ENCODE data around the gene MED4.
"Not testable (repeated sequence)": the region's sequence is repeated elsewhere in the genome, so short reads cannot be mapped to it uniquely, and the experiment has no call there.

MED4 gene

DNA sequence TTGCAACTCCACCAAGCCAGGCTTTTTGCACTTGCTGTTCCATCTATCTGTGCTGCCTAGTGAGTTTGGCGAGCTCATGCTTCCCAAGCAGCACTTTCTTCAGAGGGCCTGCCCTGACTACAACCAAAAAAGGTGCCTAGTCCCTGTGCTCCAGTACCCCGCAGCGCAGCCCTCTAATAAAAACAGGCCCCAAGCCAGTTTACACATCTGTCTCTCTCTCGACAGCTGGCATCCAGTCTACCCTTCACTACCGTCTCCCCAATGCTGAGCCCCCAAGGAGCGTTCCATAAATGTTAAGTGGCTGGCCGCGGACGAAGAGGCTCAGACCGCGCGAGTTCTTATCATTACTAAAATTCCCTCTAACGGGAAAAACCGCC, 512 bp downstream of the MED4 start:
- peak; percentile 2 for DNase-seq (ENCODE audit: low spot score)

DNA sequence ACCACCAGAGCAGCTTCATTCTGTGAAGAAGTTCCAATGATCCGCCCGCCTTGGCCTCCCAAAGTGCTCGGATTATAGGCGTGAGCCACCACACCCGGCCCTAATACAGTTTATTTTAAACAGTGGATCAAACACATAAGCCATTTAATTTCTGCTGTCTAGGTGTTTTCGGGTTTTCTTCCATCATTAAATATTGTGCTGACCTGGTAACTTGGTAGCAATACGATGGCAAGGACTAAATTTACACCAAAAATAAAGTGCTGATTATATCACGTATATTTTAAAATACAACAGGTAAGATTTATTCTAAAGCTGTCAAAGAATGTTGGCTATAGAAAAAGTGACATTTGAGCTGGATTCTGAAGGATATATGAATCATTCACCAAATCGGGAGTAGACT, 1.3 kb downstream of the MED4 start:
- no peak for DNase-seq (ENCODE audit: low spot score)

DNA sequence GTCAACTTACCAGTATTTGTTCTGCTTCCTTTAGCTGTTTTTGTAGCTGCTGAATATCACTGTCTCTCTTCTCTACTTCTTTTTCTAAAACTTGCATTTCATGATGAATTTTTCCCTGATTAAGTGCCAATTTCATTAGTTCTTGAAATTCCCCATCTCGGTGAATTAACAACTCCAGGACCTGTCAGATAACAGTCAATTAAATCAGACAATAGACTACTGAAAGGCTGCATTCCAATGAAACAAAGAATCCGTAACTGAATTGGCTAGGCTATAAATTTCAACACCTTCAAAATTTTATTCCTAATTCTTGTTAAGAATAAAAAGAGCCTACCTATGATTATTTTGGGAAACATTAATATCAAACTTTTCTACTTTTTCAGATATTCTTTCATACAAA, 8.6 kb downstream of the MED4 start:
- no peak for DNase-seq (ENCODE audit: low spot score)

DNA sequence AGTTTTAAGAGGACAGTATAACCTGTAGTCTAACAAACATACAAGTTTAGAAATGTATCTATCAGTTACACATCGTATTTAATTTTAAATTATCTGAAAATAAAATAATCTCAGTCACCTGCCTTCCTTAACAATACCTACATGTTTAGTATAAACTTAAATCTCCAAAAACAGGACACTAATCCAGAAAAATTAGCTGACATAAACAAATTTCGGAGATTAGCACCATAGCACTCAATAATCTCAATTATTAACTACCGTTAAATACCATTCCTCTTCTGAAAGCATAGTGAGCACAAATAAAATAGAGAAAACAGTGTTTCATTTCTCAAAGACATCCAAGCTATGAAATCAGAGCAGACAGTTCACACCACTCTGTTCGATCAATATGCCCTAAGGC, 13.2 kb downstream of the MED4 start:
- no peak for DNase-seq (ENCODE audit: low spot score)

DNA sequence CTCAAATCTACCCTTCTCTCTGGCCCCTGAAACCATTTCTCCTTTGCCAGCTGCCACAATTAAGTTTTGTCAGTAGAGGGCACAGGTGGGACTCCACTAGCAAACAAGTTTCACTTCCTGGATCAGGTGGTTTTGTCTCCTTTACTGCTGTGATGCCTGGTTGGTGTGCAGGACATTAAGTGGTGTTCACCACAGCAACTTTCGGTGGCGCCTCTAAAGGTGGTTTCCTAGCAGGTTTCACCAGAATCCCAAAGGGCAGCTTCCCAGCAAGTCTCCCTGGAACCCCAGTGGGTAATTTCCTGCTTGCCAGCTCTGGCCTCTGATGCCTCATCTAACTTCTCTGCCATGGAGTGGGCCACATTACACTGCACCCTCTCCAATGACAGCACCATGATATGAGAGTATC, 16.6 kb downstream of the MED4 start:
- no peak for DNase-seq (ENCODE audit: low spot score)

DNA sequence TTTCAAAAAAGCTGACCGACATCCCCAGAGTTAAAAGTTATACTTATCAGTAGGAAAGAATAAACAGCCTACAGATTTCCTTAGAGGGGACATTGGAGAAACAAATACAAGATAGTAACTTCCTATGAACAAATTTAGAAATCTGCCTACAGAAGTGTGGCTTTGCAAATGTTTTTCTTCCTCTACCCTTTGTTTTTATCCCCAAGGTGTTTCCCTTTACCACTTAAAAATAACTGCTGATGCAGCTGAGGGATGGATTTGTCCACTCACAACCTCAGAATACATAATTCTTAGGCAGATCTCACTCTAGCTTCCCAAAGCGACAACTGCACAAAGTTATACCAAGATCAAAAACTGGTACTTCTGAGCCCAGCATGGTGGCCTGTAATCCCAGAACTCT, 20.9 kb downstream of the MED4 start:
- no peak for DNase-seq (ENCODE audit: low spot score)

DNA sequence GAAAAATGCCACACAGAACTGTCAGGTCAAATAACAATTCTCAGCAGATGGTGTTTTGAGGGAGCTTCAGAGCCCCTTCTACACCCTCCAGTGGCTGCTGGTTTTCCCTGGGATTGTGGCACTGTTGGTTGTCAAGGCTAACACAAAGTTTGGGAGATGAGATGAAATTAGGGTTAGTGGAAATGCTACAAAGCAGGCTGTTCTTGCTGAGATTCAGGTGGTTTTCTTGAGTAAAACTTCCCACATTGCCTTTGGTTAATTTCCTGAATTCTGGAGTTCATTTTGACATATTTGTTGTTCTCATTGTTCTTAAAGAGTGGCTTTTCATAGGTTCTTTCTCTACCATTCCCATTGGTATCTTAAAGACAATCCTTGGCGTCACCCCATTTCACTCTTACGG, 22.1 kb downstream of the MED4 start:
- DNase-seq (ENCODE audit: low spot score): no peak

DNA sequence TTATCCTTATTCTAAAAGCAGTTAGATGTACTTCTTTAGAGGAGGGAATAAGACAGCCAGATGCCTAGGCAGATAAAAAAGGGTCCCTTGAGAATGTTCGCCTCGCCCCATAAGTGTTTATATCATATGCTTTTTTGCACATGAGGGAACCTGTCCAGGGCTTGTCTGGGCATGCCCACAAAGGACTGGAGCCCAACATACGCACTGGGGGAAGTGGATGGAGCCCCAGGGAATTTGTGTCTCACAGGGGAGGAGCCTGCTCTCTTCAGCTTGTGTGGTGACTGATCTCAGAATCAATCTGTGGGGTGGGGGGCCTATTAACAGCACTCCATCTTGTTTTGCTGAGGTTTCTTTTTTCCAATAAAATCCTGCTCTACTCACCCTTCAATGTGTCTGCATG, 22.6 kb downstream of the MED4 start:
- no peak for DNase-seq (ENCODE audit: low spot score)

DNA sequence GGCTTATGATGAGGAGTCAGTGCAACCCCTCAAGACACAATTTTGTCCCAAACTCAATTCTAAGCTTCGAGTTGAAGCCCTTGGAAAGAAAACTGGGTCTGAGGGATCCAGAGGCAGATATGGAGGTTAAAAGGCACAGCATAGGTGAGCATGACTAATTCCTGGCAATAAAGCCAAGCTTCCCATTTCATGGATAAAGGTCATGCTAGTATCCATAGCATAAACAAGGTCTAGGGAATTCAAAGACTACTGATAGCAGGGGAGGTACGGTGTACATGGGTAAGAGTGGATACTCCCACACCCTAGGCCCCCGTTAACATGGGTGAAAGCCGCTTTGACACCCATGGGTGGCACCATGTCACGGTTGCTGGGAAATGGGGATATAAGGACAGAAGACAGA, 24.0 kb downstream of the MED4 start:
- no peak for DNase-seq (ENCODE audit: low spot score)

DNA sequence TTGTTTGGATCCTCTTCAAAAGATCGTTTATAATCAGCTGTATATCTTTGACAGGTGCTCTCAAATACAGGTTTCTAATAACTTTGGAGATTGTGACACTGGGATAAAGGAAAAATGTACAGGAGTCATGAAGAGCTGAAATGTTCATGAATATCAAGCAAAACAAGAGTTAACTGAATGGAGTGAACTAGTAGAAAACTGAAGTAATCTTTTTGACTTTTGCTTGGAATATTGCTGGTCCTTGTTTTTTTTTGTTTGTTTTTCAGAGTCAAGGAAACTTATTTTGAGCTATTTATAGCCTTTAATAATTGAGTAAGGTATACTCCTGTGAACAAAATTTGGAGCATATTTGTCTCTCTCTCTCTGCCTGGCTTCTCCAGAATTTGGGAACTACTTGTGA, 25.3 kb downstream of the MED4 start:
- no peak for DNase-seq (ENCODE audit: low spot score)

DNA sequence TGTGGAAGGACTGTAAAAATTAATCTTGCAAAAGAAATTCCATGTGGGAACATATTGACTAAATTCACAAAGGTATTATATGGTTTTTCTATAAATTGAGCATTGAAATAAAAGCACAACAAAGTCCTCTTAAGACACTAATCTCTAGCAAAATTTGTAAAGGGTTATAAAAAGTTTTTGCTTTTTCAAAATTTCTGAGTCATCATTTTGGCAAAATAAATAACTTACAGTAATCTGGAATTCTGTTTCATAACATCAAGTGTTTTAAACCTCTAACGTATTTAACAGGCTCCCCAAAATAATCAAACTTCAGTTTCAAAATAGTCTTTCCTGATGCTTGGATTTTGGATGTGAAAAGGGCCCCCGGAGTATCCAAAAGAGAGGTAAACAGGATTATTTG, 26.0 kb downstream of the MED4 start:
- DNase-seq (ENCODE audit: low spot score): no peak

DNA sequence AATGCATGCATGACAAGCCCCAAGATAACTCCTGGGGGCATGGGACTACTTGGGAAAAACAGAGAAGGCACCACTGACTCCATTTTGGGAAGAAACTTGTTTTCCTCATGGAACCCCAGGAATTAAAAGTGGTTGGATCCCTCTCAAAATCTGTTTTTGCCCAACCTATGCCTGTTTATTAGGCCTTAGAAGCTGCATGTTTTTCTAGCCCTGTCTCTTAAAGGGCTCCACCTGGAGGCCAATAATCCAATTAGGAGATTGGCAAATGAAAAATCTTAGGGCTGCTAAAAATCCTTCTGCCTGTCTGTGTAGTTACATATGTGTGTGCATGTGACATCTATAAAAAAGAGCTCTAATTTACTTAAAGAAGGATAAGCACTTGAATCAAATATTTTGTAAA, 26.9 kb downstream of the MED4 start:
- DNase-seq (ENCODE audit: low spot score): no peak

DNA sequence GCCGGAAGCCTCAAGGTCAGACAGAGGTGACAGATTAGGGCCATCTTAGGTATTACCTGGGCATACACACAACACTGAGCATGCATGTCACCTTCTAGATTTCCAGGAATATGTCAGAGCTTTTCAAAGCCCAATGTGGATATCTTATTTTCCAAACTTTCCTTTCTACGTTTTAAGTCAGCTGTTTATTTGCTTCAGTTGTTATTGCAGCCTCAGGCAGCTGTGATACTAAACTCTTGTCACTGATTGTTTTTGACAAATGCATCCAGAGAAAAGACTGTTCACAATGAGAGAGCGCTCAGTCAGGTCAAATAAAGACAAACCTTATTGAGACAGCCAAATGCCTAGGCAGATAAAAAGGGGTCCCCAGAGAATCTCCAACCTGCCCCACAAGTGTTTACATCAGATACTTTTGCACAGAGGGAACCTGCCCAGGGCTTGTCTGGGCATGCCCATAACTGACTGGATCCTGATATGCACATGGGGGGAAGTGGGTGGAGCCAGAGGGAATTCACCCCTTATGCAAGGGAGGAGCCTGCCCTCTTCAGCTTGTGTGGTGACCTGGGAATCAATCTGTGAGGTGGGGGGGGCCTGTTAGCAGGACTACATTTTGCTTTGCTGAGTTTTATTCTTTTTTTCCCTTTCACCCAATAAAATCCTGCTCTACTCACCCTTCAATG, 28.5 kb downstream of the MED4 start:
- DNase-seq (ENCODE audit: low spot score): no peak

DNA sequence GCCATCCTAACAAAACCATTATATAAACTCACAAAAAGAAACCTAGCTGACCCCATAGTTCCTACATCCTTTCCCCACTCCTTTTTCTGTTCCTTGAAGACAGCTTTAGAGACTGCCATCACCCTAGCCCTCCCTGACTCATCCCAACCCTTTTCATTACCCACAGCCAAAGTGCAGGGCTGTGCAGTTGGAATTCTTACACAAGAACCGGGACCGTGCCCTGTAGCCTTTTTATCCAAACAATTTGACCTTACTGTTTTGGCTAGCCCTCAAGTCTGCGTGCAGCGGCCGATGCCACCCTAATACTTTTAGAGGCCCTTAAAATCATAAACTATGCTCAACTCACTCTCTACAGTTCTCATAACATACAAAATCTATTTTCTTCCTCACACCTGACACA, 35.0 kb downstream of the MED4 start:
- not testable (repeated sequence) for DNase-seq (ENCODE audit: low spot score)

DNA sequence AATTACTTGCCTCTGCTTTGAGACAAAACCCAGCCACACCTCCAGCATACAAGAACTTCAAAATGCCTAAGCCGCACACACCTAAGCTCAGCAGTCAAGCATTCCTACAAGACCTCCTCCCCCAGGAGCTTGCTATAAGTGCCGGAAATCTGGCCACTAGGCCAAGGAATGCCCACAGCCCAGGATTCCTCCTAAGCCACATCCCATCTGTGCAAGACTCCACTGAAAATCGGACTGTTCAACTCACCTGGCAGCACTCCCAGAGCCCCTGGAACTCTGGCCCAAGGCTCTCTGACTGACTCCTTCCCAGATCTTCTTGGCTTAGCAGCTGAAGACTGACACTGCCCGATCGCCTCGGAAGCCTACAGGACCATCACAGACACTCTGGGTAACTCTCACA, 36.4 kb downstream of the MED4 start:
- DNase-seq (ENCODE audit: low spot score): not testable (repeated sequence)

DNA sequence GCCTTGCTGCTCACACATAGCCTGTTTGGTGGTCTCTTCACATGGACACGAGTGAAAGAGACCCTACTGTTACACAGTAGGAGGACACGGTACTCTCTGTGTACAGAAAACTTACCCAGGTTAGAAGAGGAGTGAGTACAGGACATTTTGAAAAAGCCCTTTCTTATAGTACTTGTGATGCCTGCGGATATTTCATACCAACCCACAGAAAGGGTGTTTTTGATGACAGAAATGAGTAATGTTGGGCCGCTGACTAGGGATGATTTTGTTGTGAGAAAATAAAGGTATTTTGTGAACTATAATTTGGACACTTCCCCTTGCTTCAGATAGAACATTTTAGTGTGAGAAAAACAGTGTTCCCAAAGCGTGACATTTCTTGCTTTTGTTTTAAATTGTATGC, 39.2 kb downstream of the MED4 start:
- DNase-seq (ENCODE audit: low spot score): no peak

DNA sequence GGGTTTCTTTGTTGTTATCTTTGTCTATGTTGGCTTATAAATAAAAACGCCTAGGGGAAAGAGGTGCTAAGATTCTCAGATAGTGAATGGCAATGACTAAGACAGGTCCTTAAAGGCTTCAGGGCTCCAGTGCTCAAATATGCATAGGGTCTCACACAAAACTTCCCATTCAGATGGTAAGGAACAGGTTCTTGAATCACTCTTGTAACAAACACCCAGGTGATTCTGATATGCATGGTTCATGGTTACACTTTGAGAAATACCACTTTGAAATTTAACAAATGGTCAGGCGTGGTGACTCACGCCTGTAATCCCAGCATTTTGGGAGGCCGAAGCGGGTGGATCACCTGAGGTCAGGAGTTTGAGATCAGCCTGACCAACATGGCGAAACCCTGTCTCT, 40.3 kb downstream of the MED4 start:
- no peak for DNase-seq (ENCODE audit: low spot score)

DNA sequence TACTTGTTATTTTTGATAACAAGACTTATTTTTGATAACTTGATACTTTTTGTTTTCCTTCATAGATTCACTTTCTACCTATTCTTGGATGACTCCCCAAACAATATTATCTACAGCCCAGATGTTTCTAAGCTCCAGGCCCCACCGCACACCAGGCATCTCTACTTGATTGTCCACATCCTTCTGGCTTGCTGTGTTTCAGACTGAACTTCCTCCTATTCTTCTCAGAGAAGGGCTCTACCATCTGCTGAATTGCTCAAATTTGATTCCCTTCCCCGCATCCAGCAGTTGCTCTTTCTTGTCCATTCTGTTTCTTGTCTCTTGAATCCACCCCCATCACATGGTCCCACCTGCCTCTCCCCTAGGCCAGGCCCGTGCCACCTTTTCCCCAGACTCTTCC, 44.4 kb downstream of the MED4 start:
- no peak for DNase-seq (ENCODE audit: low spot score)

DNA sequence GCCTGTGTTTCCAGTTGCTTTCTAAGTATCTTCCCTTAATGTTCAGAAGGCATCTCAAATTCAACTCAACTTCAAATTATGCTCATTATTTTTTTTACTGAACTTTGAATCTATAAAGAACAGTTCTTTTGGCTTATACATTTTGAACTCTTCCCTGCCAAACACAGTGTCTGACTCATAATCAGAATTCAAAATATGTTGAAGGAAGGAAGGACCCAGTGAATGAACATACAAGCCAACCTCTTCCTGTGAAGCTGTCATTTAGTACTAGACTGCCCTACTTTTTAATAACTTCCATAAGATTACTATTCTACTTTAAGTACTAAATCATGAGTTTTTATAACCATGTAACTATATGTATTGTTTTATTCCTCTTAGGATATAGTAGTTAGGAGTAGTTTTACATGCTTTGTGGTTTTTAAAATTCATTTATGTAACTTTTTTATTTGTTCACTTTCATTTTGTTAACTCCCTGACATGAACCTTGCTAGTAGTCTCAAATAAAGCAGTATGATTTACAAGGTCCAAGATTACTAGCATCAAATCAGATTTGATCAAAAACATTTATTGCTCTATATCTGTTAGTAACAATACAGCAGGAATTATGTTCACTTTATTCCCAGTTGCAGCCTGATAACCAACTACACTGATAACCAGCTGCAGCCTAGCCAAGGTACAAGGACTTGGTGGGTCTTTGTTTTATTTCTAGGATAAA, 51.0 kb downstream of the MED4 start:
- DNase-seq (ENCODE audit: low spot score): peak; percentile 17

DNA sequence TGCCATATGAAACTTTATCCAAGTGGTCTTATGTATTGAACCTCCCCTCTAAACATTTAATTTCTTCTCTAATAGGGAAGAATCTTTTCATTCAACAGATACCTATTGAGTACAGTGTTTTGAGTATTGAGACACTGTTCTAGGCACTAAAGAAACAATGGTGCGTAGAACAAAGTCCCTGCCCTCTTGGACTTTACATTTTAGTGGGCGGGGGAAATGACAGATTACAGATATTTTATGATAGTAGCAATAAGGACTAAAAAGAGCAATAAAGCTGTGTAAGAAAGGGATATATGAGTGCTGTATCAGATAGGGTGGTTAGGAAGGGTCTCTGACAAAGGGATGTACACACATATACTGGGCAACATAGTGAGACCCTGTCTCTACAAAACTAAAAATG, 52.0 kb downstream of the MED4 start:
- no peak for DNase-seq (ENCODE audit: low spot score)

DNA sequence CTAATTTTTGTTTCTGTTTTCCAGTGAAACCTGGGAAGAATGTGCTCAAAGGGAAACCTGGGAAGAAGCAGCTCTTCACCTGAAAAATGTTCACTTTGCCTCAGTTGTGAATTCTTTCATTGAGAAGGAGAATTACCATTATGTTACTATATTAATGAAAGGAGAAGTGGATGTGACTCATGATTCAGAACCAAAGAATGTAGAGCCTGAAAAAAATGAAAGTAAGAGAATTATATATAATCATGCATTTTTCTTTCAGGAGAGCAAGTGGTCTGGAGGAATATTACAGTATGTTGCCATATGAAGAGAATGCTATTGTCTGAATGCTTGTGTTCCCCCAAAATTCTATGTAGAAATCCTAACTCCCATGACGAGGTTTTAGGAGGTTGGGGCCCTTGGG, 54.0 kb downstream of the MED4 start:
- DNase-seq (ENCODE audit: low spot score): no peak

DNA sequence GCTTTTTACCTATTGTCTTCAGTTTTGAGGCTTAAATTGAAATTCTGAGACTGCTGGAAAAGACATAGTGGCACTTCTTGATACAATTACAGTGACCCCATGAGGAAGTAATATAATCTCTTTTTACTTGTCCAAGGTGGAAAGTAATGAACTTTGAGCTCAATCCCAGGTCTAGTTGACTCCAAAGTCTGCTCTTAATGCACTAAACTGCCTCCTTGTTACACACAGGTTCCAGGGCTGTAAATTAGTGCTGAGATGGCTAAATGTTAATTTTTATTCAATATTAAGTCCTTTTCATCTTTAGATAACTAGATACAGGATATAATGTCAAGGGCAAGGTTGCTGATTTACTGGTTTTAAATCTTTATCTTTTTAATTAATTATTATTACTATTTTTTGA, 54.9 kb downstream of the MED4 start:
- no peak for DNase-seq (ENCODE audit: low spot score)

DNA sequence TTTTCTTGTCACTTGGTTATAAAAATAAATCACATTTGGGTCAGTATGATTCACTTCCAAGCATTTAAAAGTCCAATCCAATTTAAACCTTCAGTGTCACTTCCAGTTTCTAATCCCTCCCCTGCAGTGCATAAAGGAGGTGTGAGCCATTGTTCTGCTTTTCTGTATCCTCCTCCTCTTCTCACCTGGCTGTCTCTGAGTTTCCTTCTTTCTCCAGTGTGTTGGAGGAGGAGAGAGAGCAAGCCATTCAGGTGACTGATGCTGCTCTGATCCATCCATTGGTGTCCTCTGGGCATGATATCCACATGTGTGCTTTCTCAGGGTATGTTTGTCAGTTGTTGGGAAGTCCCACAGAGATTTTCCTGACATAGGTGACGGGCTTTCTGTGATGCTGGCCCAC, 56.1 kb downstream of the MED4 start:
- DNase-seq (ENCODE audit: low spot score): peak; percentile 34

Data from putamen (tissue), 1 donor.